HG03521 (cell line): ENCODE measurements around the gene WAPL.

ENCODE experiments used
- ATAC-seq: cut with Tn5 transposase; IDR thresholded peaks from one replicate; pipeline ENCODE4 v1.9.1; 2021; ENCODE audit warnings: mild to moderate bottlenecking, moderate library complexity; ENCODE audit not compliant: unreplicated experiment

The WAPL gene

DNA sequence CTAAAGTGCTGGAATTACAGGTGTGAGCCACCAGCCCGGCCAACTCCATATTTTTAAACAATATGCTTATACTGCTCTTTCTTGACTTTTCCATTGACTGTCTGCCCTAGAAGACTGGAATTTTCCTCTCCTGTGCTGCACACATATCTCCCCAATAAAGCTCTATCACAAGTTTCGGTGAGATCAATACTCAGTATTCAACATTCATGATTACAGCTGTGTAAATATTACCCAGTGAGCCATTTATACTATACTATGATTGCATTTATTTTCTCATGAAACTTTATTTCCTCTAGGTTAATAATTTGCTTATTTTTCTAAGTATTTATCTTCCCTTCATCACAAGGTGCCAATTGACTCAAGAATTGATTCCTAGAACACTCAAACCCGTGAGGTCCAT is 106.5 kb downstream of the WAPL start:
- ATAC-seq, result no peak

GRCh38 chr10:86413046-86413728 is 108.4 kb downstream of the WAPL start:
- ATAC-seq, result peak; percentile 66

DNA sequence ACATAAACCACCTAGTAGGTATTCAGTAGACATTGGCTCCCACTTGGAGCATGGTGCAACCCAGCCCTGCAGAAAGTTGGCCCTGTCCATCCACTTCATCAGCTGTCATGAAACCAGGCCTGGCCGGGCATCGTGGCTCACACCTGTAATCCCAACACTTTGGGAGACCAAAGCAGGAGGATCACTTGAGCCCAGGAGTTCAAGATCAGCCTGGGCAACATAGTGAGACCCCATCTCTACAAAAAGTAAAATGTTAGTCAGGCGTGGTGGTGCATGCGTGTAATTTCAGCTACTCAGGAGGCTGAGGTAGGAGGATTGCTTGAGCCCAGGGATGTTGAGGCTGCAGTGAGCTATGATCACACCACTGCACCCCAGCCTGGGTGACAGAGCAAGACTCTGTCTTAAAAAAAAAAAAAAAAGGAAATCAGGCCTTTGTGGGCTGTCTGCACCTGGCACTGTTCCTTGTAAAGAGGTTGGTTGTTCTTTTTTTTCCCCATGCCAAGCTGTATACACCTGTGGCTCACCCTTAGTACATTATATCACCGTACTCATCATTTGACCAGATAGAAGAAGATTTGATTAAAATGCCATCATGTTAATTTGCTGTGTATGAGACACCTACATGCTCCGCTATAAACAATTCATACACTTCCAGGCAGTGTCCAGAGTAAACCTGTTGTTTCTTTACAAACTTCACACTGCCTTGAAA is 109.6 kb downstream of the WAPL start:
- no peak for ATAC-seq

DNA sequence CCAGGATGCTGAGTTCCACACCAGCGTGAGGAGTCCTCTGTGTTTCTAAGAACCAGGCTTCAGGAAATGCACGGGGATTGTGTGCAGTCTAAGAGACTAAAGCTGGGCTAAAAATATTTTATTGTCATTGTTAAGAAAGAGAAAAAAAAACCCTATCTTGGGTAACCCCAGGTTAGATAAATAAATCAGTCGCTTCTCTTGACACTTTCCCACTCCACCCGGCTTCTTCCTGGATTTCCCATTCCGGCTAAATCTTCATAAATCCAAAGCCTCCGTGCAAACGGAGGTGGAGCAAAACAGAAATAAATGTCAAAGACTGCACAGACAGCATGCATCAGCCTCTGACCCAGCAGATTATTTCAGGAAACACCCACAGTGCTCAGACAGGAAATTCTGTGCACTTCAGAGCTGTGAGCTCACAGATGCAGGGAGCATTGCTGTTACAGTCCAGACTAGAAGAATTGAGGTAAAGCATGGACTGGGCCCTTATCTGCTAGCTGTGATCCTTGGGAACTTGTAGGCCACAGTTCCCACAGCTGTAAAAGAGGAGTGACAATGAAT is 110.2 kb downstream of the WAPL start:
- ATAC-seq, result peak; percentile 30

- no peak for ATAC-seq
Observed at GRCh38 chr10:86410542-86411124, 111.0 kb downstream of the WAPL start.

DNA sequence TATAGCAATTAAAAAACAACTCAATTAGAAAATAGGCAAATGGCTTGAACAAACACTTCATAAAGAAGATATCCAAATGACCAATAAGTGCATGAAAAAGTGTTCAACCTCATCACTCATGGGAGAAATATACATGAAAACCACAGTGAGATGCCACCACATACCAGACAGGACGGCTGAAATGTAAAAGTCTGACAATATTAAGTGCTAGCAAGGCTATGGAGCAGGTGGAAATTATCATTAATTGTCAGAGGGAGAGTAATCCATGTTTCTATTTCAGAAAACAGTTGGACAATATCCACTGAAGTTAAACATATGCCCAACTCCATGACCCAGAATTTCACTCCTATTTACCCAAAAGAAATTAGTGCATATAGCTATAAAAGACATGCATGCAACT is 112.4 kb downstream of the WAPL start:
- no peak for ATAC-seq

DNA sequence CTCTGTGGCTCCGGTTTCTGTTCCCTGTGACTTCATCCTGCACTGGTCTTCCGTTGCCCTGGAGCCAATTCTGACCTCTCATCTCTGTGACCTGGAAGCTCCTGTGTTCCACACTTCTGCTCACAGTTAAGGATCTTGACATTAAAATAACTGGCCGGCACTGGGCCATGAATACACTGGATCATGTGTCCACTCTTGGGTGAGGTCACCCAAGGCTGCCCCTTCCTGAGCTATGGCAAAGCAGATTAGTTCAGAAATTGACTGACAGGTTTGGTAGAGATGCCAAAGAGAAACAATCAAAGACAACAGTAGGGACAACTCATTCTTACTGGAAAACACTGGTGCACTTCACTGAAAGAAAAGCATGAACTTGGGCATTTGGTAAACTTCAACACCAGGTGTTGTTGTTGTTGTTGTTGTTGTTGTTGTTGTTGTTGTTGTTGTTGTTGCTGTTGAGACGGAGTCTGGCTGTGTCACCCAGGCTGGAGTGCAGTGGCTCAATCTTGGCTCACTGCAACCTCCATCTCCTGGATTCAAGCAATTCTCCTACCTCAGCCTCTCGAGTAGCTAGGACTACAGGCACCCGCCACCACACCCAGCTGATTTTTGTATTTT is 118.3 kb downstream of the WAPL start:
- ATAC-seq, result no peak

DNA sequence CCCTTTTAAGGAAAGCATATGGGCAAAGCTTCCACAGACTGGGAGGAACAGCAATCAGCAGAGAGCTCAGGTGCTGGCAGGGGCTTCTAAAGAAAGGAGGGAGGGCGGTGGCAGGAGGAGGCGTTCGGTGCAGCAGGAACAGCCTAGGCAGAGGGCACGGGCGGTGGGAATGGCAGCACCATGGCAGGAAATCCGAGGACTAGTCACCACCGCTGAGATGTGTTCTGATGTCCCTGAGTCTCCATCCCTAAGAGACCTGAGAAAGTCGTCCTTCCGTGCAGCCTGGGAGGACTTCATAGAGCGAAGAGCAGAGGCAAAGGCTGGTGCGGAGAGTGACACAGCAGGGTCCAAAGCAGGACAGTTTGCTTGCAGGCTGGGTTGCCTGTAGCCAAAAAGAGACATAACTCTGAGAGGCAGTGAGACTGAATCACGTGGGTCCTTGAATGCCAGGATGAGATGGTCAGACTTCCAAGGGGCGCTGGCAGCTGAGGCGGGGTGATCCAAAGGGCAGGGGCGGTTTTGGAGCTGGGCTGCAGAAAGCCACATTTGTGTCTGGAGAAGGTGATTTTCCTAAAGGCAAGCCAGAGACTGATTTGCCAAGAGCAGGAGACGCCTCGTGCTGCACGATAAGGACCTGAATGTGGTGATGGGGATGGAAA is 119.2 kb downstream of the WAPL start:
- ATAC-seq, result no peak

DNA sequence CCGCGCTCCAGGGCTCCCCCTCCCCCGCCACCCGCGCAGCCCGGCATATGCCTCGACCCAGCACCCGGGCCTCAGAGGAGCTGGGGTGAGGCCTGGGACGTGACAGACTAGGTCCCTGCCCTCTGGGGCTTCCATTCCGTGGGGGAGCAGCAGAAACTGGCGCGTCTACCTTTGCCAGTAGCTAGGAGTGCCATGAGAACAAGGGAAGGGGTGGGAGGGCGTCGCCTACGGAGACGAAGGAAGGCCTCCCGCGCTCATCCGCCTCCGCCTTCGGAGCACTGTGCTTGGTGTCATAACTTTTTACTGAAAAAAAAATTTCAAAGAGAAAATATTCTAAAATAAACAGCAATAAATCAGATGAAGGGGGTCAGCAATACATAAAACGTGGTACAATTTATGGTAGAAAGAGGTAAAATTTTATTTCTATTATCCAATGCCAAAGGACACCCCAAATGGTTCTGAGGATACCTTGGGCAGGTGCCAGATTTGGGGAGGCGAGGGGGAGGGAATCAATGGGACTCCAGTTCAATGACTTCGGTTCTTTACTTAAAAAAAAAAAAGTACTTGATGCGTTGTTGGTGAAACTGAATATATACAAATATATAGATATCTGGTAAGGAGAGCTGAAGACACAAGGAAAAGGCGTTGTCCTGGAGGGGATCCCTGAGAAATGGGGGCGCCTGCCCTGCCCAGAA is 119.9 kb downstream of the WAPL start:
- no peak for ATAC-seq

DNA sequence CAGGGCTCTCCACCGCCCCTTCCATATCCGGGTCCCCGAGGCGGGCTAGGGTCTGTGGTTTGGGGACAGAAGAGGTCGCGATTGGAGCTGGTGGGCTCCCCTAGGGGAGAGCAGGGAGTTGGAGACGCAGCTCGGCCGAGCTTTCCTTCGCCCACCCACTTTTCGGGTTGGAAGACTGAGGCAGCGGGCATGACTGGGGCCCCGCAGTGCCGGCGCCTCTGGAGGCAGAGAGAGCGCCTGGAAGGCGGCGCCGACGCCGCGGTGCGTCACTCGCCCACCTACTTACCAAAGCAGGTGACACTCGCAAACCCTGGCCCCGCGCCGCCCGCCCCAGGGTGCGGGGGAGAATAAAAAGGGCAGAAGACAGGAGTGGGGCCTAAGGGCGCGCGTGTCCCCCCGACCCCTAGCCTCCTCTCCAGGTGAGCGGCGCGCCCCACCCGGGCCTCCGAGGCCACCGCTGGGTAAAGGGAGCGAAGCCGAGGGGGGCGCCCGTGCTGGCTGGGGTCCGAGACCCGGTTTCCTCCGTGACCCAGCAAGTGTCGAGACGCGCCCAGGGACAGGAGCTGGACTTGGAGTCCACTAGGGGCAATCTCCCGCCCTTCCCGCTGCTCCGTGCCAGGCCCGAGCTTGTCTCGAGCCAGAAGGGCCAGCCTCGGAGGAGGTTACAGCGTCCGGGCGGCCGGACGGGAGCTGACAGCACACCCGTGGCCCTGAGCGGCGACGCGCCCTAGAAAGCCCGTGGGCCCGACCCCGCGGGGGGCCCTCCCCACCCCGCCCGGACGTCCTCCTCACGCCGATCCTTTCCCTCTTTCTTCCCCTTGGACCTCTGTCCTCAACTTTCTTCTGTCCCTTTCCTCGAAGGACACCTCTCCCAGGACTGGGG is 120.6 kb downstream of the WAPL start:
- peak; percentile 35 for ATAC-seq

DNA sequence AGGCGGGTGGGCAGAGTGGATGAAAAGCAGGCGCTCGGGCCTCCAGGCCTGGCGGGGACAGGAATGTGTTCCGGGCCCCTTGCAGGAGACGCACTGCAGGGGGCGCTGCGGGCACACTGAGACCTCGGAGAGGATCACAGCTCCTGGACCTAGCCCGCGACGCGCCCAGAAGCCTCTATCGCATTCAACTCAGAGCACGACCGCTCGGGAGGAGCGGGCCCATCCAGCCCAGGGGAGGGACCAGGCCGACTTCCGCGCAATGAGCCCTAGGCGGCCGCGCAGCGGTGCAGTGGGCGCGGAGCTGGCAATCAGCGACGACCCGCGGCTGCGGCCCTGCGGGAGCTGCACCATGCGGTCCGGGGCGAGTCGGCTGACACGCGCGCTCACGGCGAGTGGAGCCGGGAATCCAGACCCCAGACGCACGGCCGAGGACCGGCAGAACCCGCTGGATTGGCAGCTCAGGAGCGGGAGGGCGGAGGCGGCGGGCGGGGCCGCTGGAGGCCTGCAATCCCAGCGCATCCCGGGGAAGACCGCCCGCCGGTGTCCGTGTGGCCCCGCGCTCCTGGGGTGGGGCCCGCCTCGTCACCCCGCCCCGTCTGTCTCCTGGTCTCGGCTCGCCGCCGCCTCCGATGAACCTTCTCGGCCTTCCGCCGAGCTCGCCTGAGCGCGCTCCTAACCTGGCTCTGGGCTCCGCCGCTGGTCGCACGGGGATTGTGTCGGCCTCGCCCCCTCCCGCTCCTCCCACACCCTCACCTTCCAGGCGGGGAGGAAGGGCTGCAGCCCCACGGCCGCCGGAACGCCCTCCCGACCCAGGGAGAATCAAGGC is 121.5 kb downstream of the WAPL start:
- peak; percentile 84 for ATAC-seq

DNA sequence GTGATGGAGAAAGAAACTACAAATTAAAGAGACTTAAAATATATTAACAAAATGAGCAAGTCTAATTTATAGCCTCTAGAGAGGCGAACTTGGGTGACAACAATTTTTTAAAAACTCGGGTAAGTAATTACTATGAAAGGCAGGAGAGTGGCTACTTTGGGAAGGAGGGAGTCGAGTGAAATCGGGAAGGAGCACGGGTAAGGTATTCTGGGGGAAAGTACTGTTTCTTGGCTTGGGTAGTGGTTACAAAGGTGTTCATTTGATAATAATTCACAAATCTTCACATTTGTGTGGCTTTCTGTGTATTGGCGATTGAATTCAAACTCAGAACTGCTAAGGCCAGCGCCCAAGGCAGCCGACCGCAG is 122.1 kb downstream of the WAPL start:
- ATAC-seq, result no peak

DNA sequence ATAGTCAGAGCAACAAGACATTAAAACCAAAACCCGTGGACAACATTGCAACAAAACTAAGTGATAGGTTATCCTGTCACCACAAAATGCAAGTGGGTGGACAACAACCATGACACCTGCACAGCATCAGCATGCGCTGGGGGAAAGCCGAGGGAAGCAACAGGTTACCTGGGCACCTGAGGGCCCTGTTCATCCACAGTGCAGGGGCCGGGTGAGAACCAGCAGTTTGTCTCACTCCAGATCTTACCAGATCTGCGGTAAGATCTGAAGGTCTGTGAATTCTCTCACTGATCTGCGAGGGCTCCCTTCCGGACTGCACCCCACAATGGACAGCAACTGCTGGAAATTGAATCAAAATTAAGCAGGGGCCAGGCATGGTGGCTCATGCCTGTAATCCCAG is 124.5 kb downstream of the WAPL start:
- no peak for ATAC-seq

DNA sequence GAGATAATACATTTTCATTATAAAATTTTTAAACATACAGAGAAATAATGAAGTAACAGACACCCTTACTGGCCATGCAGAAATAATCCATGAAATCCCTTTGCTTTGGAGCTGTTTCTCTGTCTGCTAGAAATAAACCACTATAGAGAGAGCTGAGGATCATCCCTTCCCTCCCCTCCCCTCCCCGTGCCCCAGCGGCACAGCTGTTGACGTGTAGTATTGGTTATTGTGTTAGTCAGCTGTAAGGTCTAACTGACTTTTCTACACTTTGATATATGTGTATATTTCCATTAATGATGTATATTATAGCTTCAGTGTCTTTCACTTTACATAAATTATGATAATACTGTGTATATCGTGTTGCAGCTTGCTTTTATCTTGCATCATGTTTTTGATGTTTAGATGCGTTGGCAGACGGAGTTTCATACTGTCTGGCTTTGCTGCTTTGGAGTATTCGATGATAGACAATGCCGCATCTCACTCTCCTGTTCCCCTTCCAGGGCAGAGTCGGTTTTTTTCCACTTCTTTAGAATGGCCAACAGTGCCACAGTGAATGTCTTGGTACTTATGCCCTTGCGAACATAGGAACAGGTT is 127.6 kb downstream of the WAPL start:
- ATAC-seq, result no peak

GRCh38 chr10:86393362-86393761 is 128.2 kb downstream of the WAPL start:
- no peak for ATAC-seq

DNA sequence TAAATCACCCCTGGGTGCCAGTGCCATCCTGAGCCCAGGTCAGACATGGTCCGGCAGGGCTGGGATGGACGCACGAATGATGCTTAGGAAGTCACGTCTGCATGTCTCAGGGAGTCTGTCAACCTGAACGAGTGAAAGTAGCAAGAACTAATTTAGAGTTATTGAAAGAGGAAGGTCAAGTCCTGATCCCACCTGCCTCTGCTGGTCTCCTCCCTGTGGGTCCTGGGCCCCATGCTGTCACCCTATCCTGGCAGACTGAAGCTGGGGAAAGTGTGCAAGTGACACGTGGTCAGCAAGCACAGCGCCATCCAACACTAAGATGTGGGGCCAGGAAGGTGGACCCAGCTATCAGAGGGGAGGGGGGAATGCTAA is 128.9 kb downstream of the WAPL start:
- ATAC-seq, result no peak

- no peak for ATAC-seq
Observed at GRCh38 chr10:86391986-86392722, 129.4 kb downstream of the WAPL start.
